ENCODE results near the gene CDC42EP5. TPM values are rescaled to one million over a fixed set of nuclear protein-coding genes. Genes with fewer than 3 reads are reported as not detected.
"Not testable (repeated sequence)": the region's sequence is repeated elsewhere in the genome, so short reads cannot be mapped to it uniquely, and the experiment has no call there.

CDC42EP5 gene
- total RNA-seq, 1 donor from 2014 or later, result 153 TPM

DNA sequence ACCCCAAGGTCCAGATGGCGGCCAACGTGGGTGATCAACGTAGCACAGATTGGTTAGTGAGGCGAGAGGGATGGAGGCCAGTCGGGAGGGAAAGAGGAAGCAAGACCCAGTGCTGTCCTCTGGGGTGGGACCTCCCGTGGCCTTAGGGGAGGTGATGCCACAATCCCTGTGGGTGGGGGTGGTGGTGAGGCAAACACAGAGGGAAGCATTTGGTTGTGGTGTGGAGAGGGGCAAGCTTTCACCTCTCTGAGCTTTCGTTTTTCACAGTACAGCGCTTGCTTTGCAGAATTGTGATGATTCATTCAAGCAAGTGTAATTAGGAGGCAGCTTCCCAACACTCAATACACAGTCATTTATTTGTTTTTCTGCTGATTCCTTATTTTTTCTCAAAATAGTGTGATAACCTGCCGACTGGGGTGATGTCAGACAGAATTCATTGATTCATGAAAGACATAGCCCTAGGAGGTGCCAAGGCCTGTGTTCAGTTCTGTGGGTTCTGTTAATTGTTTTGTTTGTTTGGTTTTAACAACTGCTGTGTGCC is 21.7 kb downstream of the CDC42EP5 start:
- Histone ChIP-seq H3K27ac (peak overlapping the region in 1 of 2 donors; percentile 1), H3K27me3 (no peaks in the 10 kb centered on the region), H3K9me3 (no peaks in the 10 kb centered on the region), H3K4me3 (peak overlapping the region in 1 of 2 donors; percentile 97), H3K4me1 (peaks cover 11 to 39% of the 10 kb centered on the region in 2 donors), H3K36me3 (peaks cover 52 to 55% of the 10 kb centered on the region in 2 donors)
- intact Hi-C loops (cut with DNase I), result no loop called here
- TF ChIP-seq, protein P1, sequence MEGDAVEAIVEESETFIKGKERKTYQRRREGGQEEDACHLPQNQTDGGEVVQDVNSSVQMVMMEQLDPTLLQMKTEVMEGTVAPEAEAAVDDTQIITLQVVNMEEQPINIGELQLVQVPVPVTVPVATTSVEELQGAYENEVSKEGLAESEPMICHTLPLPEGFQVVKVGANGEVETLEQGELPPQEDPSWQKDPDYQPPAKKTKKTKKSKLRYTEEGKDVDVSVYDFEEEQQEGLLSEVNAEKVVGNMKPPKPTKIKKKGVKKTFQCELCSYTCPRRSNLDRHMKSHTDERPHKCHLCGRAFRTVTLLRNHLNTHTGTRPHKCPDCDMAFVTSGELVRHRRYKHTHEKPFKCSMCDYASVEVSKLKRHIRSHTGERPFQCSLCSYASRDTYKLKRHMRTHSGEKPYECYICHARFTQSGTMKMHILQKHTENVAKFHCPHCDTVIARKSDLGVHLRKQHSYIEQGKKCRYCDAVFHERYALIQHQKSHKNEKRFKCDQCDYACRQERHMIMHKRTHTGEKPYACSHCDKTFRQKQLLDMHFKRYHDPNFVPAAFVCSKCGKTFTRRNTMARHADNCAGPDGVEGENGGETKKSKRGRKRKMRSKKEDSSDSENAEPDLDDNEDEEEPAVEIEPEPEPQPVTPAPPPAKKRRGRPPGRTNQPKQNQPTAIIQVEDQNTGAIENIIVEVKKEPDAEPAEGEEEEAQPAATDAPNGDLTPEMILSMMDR (IDR thresholded peaks at IDR 0.05), result no peak
- DNase-seq (ENCODE audit: low spot score in 2 of 2), result no peak

DNA sequence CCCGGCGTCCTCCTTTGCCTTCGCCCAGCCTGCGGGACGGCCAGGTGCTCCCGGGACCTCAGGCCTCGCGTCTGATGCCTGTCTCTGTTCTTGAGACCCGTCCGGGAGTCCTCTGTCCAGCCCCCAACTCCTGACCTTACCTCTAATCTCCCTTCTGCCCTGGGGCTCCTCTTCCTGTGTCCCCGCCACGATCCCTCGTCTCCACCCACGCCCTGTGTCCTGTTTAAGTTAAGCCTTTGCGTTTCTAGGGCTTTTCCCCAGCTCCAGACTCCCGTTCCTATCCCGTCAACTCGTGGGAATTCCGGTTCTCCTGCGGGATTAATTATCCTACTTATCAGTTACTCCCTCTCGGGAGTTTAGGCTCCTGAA is 23.4 kb downstream of the CDC42EP5 start:
- Histone ChIP-seq H3K4me3 (peak overlapping the region; percentile 83 to 97), H3K36me3 (peaks cover 38 to 46% of the 10 kb centered on the region in 2 donors), H3K4me1 (peaks cover 11 to 39% of the 10 kb centered on the region in 2 donors), H3K27ac (peak overlapping the region; percentile 86 to 97), H3K27me3 (no peaks in the 10 kb centered on the region), H3K9me3 (no peaks in the 10 kb centered on the region)
- intact Hi-C loops (cut with DNase I), result loop anchor here (1.0 to 10.0 kb wide), 6 partner anchors 14 to 1865 kb away; partner anchors contain the start of genes CNOT3, LENG9, MYADM and ZSCAN5A
- TF ChIP-seq, protein P1 (IDR thresholded peaks at IDR 0.05), result no peak
- no peak for DNase-seq (ENCODE audit: low spot score in 2 of 2)

DNA sequence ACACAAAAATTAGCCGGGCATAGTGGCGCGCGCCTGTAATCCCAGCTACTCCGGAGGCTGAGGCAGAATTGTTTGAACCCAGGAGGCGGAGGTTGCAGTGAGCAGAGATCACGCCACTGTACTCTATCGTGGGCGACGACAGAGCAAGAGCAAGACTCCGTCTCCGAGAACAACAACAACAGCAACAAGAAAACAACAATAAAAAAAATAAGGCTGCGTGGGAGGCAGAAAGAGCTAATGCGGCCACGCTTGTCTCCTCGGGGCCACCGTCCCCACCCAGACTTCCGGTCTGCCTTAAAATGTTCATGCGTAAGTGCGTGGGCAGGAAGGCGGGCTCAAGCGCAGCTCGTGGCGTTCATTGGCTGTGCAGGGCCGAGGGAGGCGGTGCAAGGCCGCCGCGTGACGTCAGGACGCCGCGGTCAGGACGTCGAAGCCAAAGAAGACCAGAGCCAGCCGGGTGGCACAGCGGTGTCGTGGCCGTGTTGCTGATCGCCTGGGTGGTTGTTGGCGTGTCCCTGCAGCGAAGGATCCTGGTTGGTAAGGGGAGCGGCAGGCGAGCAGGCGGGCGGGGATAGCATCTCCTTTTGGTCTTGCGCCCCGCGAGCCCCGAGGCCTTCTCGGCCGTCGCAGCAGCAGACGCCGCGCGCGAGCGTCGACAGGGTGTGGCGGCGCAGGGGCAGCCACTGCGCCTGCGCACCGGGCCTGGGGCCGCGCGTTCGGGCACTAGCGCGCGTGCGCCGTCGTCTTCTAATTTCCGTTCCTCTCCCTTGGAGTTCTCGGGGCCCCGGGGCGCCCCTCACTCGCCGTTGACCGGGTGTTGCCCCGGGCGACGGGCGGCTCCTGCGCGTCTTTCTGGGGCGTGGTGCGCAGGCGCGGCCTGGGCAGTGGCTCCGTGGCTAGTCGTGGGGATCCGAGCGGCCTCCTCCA is 24.1 kb downstream of the CDC42EP5 start, which contains the start of gene LENG8:
LENG8 (plus strand) TSS at position 426 of the 927 bp plus-strand sequence. CDS start 2,146 bp downstream, outside the sequence.
- TF ChIP-seq, protein P1 (IDR thresholded peaks at IDR 0.05), result no peak
- Histone ChIP-seq H3K27ac (peak within 1 kb of the TSS; percentile 86 to 97), H3K27me3 (no peaks in the 10 kb centered on the region), H3K4me3 (peak within 1 kb of the TSS; percentile 83 to 97), H3K9me3 (no peaks in the 10 kb centered on the region), H3K36me3 (peaks cover 32 to 42% of the 10 kb centered on the region in 2 donors), H3K4me1 (peaks cover 11 to 39% of the 10 kb centered on the region in 2 donors)
- intact Hi-C loops (cut with DNase I), result loop anchor here (1.0 to 10.0 kb wide), 6 partner anchors 14 to 1866 kb away; partner anchors contain the start of genes CNOT3, LENG9, MYADM and ZSCAN5A
- DNase-seq (ENCODE audit: low spot score in 2 of 2), result peak; percentile 92 to 99

DNA sequence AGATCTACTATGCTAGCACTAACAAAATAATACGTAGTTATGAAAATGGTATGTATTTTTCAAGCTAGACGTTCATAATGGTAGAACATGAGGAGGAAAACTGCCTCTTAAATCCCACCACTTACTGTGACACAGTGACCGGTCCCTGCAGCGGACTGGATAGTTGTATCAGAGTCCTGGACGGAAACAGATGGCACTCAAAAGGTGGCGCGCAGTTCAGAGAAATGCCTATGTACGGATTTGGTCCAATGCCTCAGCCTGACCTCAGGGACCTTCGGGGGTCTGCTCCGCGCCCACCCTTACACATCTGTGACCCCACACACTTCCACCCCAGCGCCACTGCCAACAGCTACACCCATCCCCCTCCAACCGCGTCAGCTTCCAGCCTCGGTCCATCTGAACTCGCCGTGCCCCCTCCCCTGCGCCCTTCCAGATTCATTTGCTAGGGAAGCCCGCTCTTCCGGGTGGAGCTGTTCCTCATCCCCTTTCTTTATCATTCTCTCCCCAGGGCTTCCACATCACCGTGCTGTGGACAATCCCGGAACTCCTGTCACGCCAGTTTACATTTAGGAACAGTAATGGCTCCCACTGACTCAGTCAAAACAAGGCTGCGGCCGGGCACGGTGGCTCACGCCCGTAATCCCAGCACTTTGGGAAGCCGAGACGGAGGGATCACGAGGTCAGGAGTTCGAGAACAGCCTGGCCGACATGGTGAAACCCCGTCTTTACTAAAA is 24.9 kb downstream of the CDC42EP5 start:
- intact Hi-C loops (cut with DNase I), result loop anchor here (5.0 to 10.0 kb wide), 3 partner anchors 581 to 1867 kb away; partner anchors contain the start of genes MYADM and ZSCAN5A
- H3K27me3 ChIP-seq, result no peaks in the 10 kb centered on the region
- no peaks in the 10 kb centered on the region for H3K9me3 ChIP-seq
- peak in 1 of 2 donors; percentile 85 for DNase-seq (ENCODE audit: low spot score in 2 of 2)
- H3K4me1 ChIP-seq, result peaks cover 11 to 36% of the 10 kb centered on the region in 2 donors
- H3K4me3 ChIP-seq, result peak overlapping the region; percentile 83 to 97
- H3K36me3 ChIP-seq, result peaks cover 24 to 35% of the 10 kb centered on the region in 2 donors
- H3K27ac ChIP-seq, result peak overlapping the region; percentile 86 to 97
- TF ChIP-seq, protein P1 (IDR thresholded peaks at IDR 0.05), result no peak

DNA sequence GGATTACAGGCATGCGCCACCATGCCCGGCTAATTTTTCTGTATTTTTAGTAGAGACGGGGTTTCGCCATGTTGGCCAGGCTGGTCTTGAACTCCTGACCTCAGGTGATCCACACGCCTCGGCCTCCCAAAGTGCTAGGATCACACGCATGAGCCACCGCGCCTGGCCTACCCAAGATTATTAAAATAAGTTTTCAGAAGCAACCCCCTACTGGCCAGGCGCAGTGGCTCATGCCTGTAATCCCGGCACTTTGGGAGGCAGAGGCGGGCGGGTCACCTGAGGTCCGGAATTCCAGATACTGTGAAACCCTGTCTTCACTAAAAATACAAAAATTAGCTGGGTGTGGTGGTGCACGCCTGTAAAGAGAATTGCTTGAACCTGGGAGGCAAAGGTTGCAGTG is 26.7 kb downstream of the CDC42EP5 start:
- intact Hi-C loops (cut with DNase I), result loop anchor here (5.0 to 10.0 kb wide), 3 partner anchors 579 to 1868 kb away; partner anchors contain the start of genes MYADM and ZSCAN5A
- not testable (repeated sequence) for H3K27ac ChIP-seq; H3K9me3 ChIP-seq; H3K4me3 ChIP-seq; DNase-seq (ENCODE audit: low spot score in 2 of 2); H3K27me3 ChIP-seq
- H3K36me3 ChIP-seq, result peaks cover 5 to 22% of the 10 kb centered on the region in 2 donors
- H3K4me1 ChIP-seq, result peaks cover 11 to 24% of the 10 kb centered on the region in 2 donors

All from ascending aorta (tissue), 2 donors.